Right atrium auricular region (tissue), 2 donors: ENCODE results near the gene CA14. TPM values are rescaled to one million over a fixed set of nuclear protein-coding genes. Genes with fewer than 3 reads are reported as not detected.

Experiments used
- DNase-seq: peaks from one replicate; pipeline ENCODE4 v3.0.0-alpha.2; 2019; ENCODE audit warnings: low spot score
- H3K27ac ChIP-seq, 2 donors: fragments of 200-600 bp; sonication (generic); 1 replicate in 1 of 2; 2 replicates in 1 of 2; pipeline ENCODE4 v1.5.1; 2016 to 2019
- H3K27me3 ChIP-seq, 2 donors: fragments of 200-600 bp; sonication (generic); one replicate each; pipeline versions ENCODE4 v1.5.1 to v1.6.0; 2017 to 2019
- H3K36me3 ChIP-seq: fragments of 200-600 bp; sonication (generic); one replicate; pipeline ENCODE4 v1.5.1; 2016
- H3K4me1 ChIP-seq, 2 donors: fragments of 200-600 bp; sonication (generic); one replicate each; pipeline versions ENCODE4 v1.5.1 to v1.6.0; 2017 to 2019
- H3K4me3 ChIP-seq, 2 donors: fragments of 200-600 bp; sonication (generic); 1 replicate in 1 of 2; 2 replicates in 1 of 2; pipeline ENCODE4 v1.5.1; 2017 to 2019; ENCODE audit warnings: mild to moderate bottlenecking in 1 of 2, moderate library complexity in 1 of 2
- H3K9me3 ChIP-seq, 2 donors: fragments of 200-600 bp; sonication (generic); one replicate each; pipeline ENCODE4 v1.5.1; 2019
- CTCF ChIP-seq, 2 donors: fragments of 200-600 bp; sonication (generic); IDR thresholded peaks; one replicate each; pipeline ENCODE4 v1.5.1; 2019; ENCODE audit warnings: antibody characterized with exemption in 2 of 2
- total RNA-seq, 2 donors: library from RNA; depleted of rRNA; stranded (reverse); fragments of >200 nt; gene quantifications; one replicate each; pipeline ENCODE4 v1.1.0, GENCODE V29; 2016

The CA14 gene
- total RNA-seq, 2 donors from 2014 or later: 4.2 to 5.7 TPM

DNA sequence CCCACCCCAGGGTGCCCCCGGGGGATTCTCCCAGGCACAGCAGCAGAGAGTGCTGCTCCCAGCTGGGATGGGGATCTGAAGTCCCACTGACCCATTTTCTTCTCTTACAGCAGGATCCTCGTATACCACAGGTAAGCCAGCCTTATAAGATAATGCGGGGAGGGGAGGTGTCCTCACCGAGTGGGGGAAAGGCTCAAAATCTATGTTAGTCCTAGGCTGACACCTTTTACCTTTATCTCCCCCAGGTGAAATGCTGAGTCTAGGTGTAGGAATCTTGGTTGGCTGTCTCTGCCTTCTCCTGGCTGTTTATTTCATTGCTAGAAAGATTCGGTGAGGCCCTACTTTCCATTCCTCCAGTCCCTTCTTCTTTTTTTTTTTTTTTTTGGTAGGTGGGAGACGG lies 6.0 kb downstream of the CA14 start:
- H3K4me1 ChIP-seq: peaks cover 0 to 27% of the 10 kb centered on the region in 2 donors
- no peak for DNase-seq
- H3K27ac ChIP-seq: no peak overlapping the region
- H3K4me3 ChIP-seq: no peak overlapping the region
- TF ChIP-seq CTCF (IDR thresholded peaks at IDR 0.05): no peak
- no peaks in the 10 kb centered on the region for H3K27me3 ChIP-seq
- peaks cover 35% of the 10 kb centered on the region for H3K36me3 ChIP-seq
- no peaks in the 10 kb centered on the region for H3K9me3 ChIP-seq

GRCh38 chr1:150267896-150268295 lies 10.3 kb downstream of the CA14 start:
- H3K9me3 ChIP-seq: no peaks in the 10 kb centered on the region
- peak overlapping the region; percentile 97 to 99 for H3K27ac ChIP-seq
- H3K36me3 ChIP-seq: peaks cover 35% of the 10 kb centered on the region
- no peak for DNase-seq
- peaks cover 0 to 36% of the 10 kb centered on the region in 2 donors for H3K4me1 ChIP-seq
- H3K27me3 ChIP-seq: no peaks in the 10 kb centered on the region
- TF ChIP-seq CTCF (IDR thresholded peaks at IDR 0.05): no peak
- peak overlapping the region; percentile 98 for H3K4me3 ChIP-seq

DNA sequence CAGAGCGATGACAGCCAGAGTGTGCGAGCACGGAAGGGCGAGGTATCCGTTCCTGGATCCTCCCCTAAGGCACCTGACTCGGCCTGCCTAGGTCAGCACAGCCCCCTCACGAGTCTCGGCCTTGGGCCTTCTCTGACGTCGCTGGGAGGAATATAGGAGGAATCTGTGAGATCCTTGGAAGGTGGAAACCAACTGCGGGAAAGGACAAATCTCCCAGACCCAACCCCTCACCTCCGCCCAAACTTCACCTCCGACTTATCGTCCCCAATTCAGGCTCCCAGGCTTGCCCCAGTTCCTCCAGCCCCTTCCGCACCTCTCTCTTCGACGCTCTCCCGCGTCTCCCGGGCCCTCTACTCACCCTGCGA lies 10.7 kb downstream of the CA14 start:
- Histone ChIP-seq H3K9me3 (no peaks in the 10 kb centered on the region), H3K4me3 (peak overlapping the region; percentile 98), H3K27me3 (no peaks in the 10 kb centered on the region), H3K36me3 (peaks cover 35% of the 10 kb centered on the region), H3K4me1 (peaks cover 0 to 40% of the 10 kb centered on the region in 2 donors), H3K27ac (peak overlapping the region; percentile 97 to 99)
- no peak for TF ChIP-seq CTCF (IDR thresholded peaks at IDR 0.05)
- DNase-seq: no peak

DNA sequence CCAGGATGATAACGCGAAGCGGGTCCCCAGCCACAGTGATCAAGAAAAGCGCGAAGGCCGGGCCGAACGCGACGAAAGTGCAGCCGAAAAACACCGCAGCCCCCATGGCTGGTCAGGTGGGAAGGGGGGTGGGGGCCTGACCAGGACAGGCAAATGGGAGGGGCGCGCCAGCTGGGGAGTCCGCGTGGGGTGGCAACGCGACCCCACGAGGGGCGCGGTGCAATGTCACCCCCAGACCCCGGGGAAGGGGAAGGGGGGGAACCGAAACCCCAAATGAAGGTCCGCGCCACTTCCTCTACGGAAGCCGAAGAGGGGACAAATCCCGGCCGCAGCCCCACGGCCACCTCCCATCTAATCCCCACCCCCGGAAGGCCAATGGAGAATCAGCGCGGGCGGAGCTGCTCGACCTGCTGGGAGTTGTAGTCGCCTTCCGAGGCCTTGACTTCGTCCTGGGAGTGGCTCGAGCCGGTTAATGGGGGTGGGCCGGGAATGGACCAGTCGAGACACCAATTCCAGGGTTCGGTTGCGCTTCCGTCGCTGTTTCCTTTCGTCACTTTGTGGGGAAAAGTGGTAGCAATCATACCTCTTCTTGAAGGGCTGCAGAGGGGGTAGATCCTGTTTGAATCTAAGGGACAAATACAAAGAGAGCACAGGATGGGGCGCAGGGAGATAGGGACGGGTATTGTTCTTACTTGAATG lies 11.3 kb downstream of the CA14 start, which contains the start of gene APH1A:
APH1A (minus strand) TSS at position 312 of the 699 bp plus-strand sequence; CDS start at position 106, 206 bp downstream.
- Histone ChIP-seq H3K36me3 (peaks cover 35% of the 10 kb centered on the region), H3K27me3 (no peaks in the 10 kb centered on the region), H3K27ac (peak within 1 kb of the TSS; percentile 97 to 99), H3K4me3 (peak within 1 kb of the TSS; percentile 98), H3K9me3 (no peaks in the 10 kb centered on the region), H3K4me1 (peaks cover 0 to 45% of the 10 kb centered on the region in 2 donors)
- peak; percentile 98 for DNase-seq
- no peak for TF ChIP-seq CTCF (IDR thresholded peaks at IDR 0.05)

- TF ChIP-seq CTCF (IDR thresholded peaks at IDR 0.05): no peak
- no peaks in the 10 kb centered on the region for H3K9me3 ChIP-seq
- peaks cover 0 to 47% of the 10 kb centered on the region in 2 donors for H3K4me1 ChIP-seq
- peak overlapping the region; percentile 98 for H3K4me3 ChIP-seq
- peak overlapping the region; percentile 97 to 99 for H3K27ac ChIP-seq
- DNase-seq: no peak
- no peaks in the 10 kb centered on the region for H3K27me3 ChIP-seq
- H3K36me3 ChIP-seq: peaks cover 30% of the 10 kb centered on the region
Observed at GRCh38 chr1:150269451-150269850, 11.9 kb downstream of the CA14 start.
